Hepatocyte (in vitro differentiated cells): Measurements from ENCODE around the gene MYO1H.

Source experiments
- CTCF ChIP-seq: fragments of 200-600 bp; sonication (generic); IDR thresholded peaks from 2 replicates; pipeline ENCODE4 v1.5.1; 2016; ENCODE audit warnings: antibody characterized with exemption, mild to moderate bottlenecking; ENCODE audit not compliant: poor library complexity
- EZH2 ChIP-seq: fragments of 200-600 bp; sonication (generic); IDR thresholded peaks from 2 replicates; pipeline ENCODE4 v1.6.1; 2016; ENCODE audit warnings: antibody characterized with exemption, mild to moderate bottlenecking, borderline replicate concordance
- EZH2phosphoT487 ChIP-seq: fragments of 200-600 bp; sonication (generic); IDR thresholded peaks from one replicate; pipeline ENCODE4 v1.6.1; 2018; ENCODE audit warnings: antibody characterized with exemption, mild to moderate bottlenecking, low read depth, moderate library complexity; ENCODE audit not compliant: unreplicated experiment, severe bottlenecking

- no peak for TF ChIP-seq EZH2
- no peak for TF ChIP-seq CTCF
- no peak for TF ChIP-seq EZH2phosphoT487
Observed at GRCh38 chr12:109301643-109302168, 46.0 kb upstream of the MYO1H start.
